H1 (cell line): Measurements from ENCODE around the gene CAMTA1.

ENCODE experiments used
- CBX5 ChIP-seq: fragments of 300-800, 300-1000 bp; sonication (generic); IDR thresholded peaks from 2 replicates; pipeline ENCODE4 v1.7.1; 2016; ENCODE audit warnings: antibody characterized with exemption, low read length, low read depth
- CHD1 ChIP-seq: IDR thresholded peaks from 2 replicates; pipeline ENCODE4 v1.6.1; 2012; ENCODE audit warnings: low read depth, low read length, improper control_type of control experiment
- CTCF ChIP-seq, 3 experiments: IDR thresholded peaks; 1 replicate in 2 of 3; 2 replicates in 1 of 3; pipeline versions ENCODE4 v1.5.1 to v1.6.1; 2011; ENCODE audit warnings: low read length in 3 of 3, mild to moderate bottlenecking in 3 of 3, inconsistent platforms in 2 of 3, low read depth in 1 of 3, moderate library complexity in 1 of 3; ENCODE audit not compliant: insufficient read depth in 1 of 3; ENCODE audit errors: control extremely low read depth in 1 of 3
- EZH2 ChIP-seq: fragments of 200-600 bp; sonication (generic); IDR thresholded peaks from 2 replicates; pipeline ENCODE4 v1.7.1; 2012; ENCODE audit warnings: low read depth, mild to moderate bottlenecking, moderate library complexity, low read length, inconsistent platforms; ENCODE audit not compliant: severe bottlenecking
- FOSL1 ChIP-seq: IDR thresholded peaks from 2 replicates; pipeline ENCODE4 v1.6.1; 2011; ENCODE audit warnings: mild to moderate bottlenecking, low read depth, low read length, moderate library complexity; ENCODE audit not compliant: insufficient read depth
- GABPA ChIP-seq: IDR thresholded peaks from 2 replicates; pipeline ENCODE4 v1.6.1; 2011; ENCODE audit warnings: mild to moderate bottlenecking, low read length, moderate library complexity, borderline replicate concordance; ENCODE audit not compliant: insufficient read depth
- HDAC2 ChIP-seq, 2 experiments: fragments of 300-600 bp in 1 of 2; sonication (generic) in 1 of 2; IDR thresholded peaks; 2 replicates each; pipeline ENCODE4 v1.6.1; 2011 to 2012; ENCODE audit warnings: low read depth in 2 of 2, low read length in 2 of 2, mild to moderate bottlenecking in 2 of 2, moderate library complexity in 2 of 2, borderline replicate concordance in 1 of 2, inconsistent platforms in 1 of 2
- JUN ChIP-seq: IDR thresholded peaks from 2 replicates; pipeline ENCODE4 v1.6.1; 2011; ENCODE audit warnings: low read depth, mild to moderate bottlenecking, improper control_type of control experiment, low read length
- POLR2A ChIP-seq, 2 experiments: IDR thresholded peaks; 1 replicate in 1 of 2; 2 replicates in 1 of 2; pipeline ENCODE4 v1.6.1; 2011; ENCODE audit warnings: low read depth in 2 of 2, low read length in 2 of 2, mild to moderate bottlenecking in 2 of 2; ENCODE audit errors: control extremely low read depth in 1 of 2
- POLR2AphosphoS5 ChIP-seq: IDR thresholded peaks from 2 replicates; pipeline ENCODE4 v1.6.1; 2011; ENCODE audit warnings: low read depth, low read length
- SP1 ChIP-seq: IDR thresholded peaks from 2 replicates; pipeline ENCODE4 v1.6.1; 2011; ENCODE audit warnings: low read depth, low read length
- TBP ChIP-seq: IDR thresholded peaks from 2 replicates; pipeline ENCODE4 v1.6.1; 2011; ENCODE audit warnings: low read depth, low read length, improper control_type of control experiment
- TCF12 ChIP-seq: IDR thresholded peaks from 2 replicates; pipeline ENCODE4 v1.6.1; 2011; ENCODE audit warnings: low read depth, mild to moderate bottlenecking, low read length
- ZNF274 ChIP-seq: IDR thresholded peaks from 2 replicates; pipeline ENCODE4 v1.7.0; 2012; ENCODE audit warnings: low read length, borderline replicate concordance; ENCODE audit errors: extremely low read depth

GRCh38 chr1:7783826-7784491 is 998.7 kb downstream of the CAMTA1 start, which contains the start of gene PER3:
- TF ChIP-seq POLR2A (IDR thresholded peaks at IDR 0.05; ENCODE audit: control extremely low read depth in 1 of 2, low read depth in 2 of 2, low read length in 2 of 2) (no peak), CHD1 (no peak), FOSL1 (no peak), CTCF (IDR thresholded peaks at IDR 0.05; ENCODE audit: control extremely low read depth in 1 of 3, insufficient read depth in 1 of 3, low read depth in 1 of 3, low read length in 3 of 3) (no peak), POLR2AphosphoS5 (no peak), JUN (no peak), ZNF274 (no peak), EZH2 (no peak), TCF12 (no peak), CBX5 (no peak), GABPA (no peak), SP1 (peak; percentile 55; the same call in 1 of the 2 replicates), HDAC2 (IDR thresholded peaks at IDR 0.05; ENCODE audit: borderline replicate concordance in 1 of 2, low read depth in 2 of 2, low read length in 2 of 2) (no peak), TBP (peak; percentile 23; the same call in 1 of the 2 replicates)
